Mesendoderm (in vitro differentiated cells): Measurements from ENCODE around the gene MYZAP.

Experiments
- DNase-seq: peaks from one replicate; pipeline ENCODE4 v3.0.0; 2013
- H2AK5ac ChIP-seq: 2 replicates; pipeline ENCODE4 v1.6.1; 2013; ENCODE audit warnings: low read length, inconsistent platforms
- H2BK120ac ChIP-seq: 2 replicates; pipeline ENCODE4 v1.6.1; 2013; ENCODE audit warnings: low read depth, mild to moderate bottlenecking, low read length, moderate library complexity, mixed read lengths
- H2BK15ac ChIP-seq: replicated peaks from 2 replicates; pipeline ENCODE4 v1.6.1; 2013; ENCODE audit warnings: low read depth, mild to moderate bottlenecking, moderate library complexity
- H2BK5ac ChIP-seq: 2 replicates; pipeline ENCODE4 v1.6.1; 2013; ENCODE audit warnings: low read length, inconsistent platforms
- H3K18ac ChIP-seq: 2 replicates; pipeline ENCODE4 v1.6.1; 2013; ENCODE audit warnings: mild to moderate bottlenecking, low read length, mixed read lengths
- H3K23ac ChIP-seq: one replicate; pipeline ENCODE4 v1.6.1; 2013; ENCODE audit warnings: low read length
- H3K27ac ChIP-seq: 2 replicates; pipeline ENCODE4 v1.5.1; 2013; ENCODE audit warnings: low read depth, mild to moderate bottlenecking, inconsistent platforms, low read length, moderate library complexity
- H3K27me3 ChIP-seq: 2 replicates; pipeline ENCODE4 v1.6.1; 2013; ENCODE audit warnings: low read length, control low read depth, mild to moderate bottlenecking, inconsistent platforms; ENCODE audit not compliant: insufficient read depth, poor library complexity
- H3K36me3 ChIP-seq: 2 replicates; pipeline ENCODE4 v1.6.1; 2013; ENCODE audit warnings: low read length, inconsistent platforms; ENCODE audit not compliant: control insufficient read depth, insufficient read depth
- H3K4ac ChIP-seq: one replicate; pipeline ENCODE4 v1.6.1; 2013; ENCODE audit warnings: low read depth, mild to moderate bottlenecking, low read length, moderate library complexity
- H3K4me1 ChIP-seq: 2 replicates; pipeline ENCODE4 v1.6.1; 2013; ENCODE audit warnings: low read depth, low read length, inconsistent platforms; ENCODE audit not compliant: control insufficient read depth
- H3K4me2 ChIP-seq: 2 replicates; pipeline ENCODE4 v1.6.1; 2013; ENCODE audit warnings: low read length
- H3K4me3 ChIP-seq: 2 replicates; pipeline ENCODE4 v1.5.1; 2013; ENCODE audit warnings: mild to moderate bottlenecking, low read length
- H3K56ac ChIP-seq: one replicate; pipeline ENCODE4 v1.6.1; 2013; ENCODE audit warnings: low read length
- H3K79me1 ChIP-seq: 2 replicates; pipeline ENCODE4 v1.6.1; 2013; ENCODE audit warnings: low read length, inconsistent platforms
- H3K79me2 ChIP-seq: 2 replicates; pipeline ENCODE4 v1.6.1; 2013; ENCODE audit warnings: mild to moderate bottlenecking, low read length; ENCODE audit not compliant: control insufficient read depth, insufficient read depth
- H3K9ac ChIP-seq: 2 replicates; pipeline ENCODE4 v1.6.1; 2013; ENCODE audit warnings: low read length, inconsistent platforms
- H4K5ac ChIP-seq: one replicate; pipeline ENCODE4 v1.6.1; 2013; ENCODE audit warnings: low read length
- H4K8ac ChIP-seq: one replicate; pipeline ENCODE4 v1.6.1; 2013; ENCODE audit warnings: low read depth, mild to moderate bottlenecking, control low read depth, low read length, moderate library complexity
- WGBS: extraction: QIAGEN DNeasy Blood & Tissue Kit; methylation state at CpG from one replicate; pipeline ENCODE4 v1.1.7; 2013; ENCODE audit warnings: low lambda C conversion rate, missing lambda C conversion rate; ENCODE audit not compliant: insufficient coverage; ENCODE audit errors: extremely low coverage; 5-methylcytosine and 5-hydroxymethylcytosine counted together

The MYZAP gene

DNA sequence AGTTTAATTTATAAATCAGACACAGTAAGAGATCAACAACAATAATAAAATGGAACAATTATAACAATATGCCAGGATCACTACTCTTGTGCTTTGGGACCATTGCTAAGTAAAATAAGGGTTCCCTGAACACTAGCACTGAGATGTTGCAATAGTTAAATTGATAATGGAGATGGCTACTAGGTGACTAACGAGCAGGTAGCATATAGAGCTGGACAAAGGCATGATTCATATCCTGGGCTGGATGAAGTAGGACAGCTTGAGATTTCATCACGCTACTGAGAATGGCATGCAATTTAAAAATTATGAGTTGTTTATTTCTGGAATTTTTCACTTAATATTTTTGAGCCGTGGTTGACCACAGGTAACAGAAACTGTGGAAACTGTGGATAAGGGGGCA is 20.7 kb upstream of the MYZAP start:
- Histone ChIP-seq H2BK5ac (no peak overlapping the region), H3K23ac (no peak overlapping the region), H3K36me3 (no peaks in the 10 kb centered on the region), H3K4ac (no peak overlapping the region), H2BK15ac (no peak overlapping the region), H3K27me3 (no peaks in the 10 kb centered on the region), H2AK5ac (no peak overlapping the region), H3K79me2 (no peaks in the 10 kb centered on the region), H3K56ac (no peak overlapping the region), H3K18ac (no peak overlapping the region), H3K4me3 (no peak overlapping the region), H3K27ac (no peak overlapping the region), H3K4me1 (no peaks in the 10 kb centered on the region), H4K5ac (no peak overlapping the region), H3K79me1 (no peaks in the 10 kb centered on the region), H3K9ac (no peak overlapping the region), H4K8ac (no peak overlapping the region), H2BK120ac (no peak overlapping the region), H3K4me2 (no peak overlapping the region)
- WGBS: no CpG with 5 or more reads among the region's 3 CpGs
- no peak for DNase-seq

DNA sequence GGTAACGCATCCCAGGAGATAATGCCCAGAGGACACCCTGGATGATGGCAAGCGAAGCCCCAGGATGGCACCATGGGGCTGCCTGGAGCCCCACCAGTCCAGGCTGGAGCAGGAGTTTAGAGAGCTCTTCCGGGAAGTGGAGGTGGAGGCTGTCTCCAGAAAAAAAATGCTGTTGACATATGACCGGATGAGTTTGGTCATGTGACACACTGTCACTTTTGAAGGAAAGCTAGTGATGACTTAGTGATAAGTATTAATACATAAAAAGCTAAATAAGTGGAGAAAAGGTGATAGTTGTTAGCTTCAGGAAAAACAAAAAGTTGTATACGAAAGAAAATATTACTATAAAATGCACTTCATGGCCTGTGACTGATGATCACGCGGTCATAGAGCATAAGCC is 20.0 kb upstream of the MYZAP start:
- Histone ChIP-seq H3K4me2 (no peak overlapping the region), H2BK15ac (no peak overlapping the region)
- no CpG with 5 or more reads among the region's 7 CpGs for WGBS

DNA sequence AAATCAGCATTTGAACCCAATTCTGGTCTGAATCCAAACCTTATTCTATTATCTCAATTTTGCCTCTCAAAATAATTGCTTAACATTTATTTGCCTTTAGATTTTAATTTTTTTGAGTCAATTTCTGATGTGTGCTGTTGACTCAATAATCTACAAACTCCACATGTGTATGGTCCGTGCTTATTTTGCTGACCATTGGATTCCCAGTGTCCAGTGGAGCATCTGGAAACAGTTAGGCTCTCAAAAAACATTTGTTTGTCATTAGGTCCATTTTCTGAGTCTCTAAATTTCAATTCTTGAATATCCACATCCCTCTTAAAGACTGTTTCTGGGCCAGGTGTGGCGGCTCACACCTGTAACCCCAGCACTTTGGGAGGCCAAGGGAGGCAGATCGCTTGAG is 19.2 kb upstream of the MYZAP start:
- H3K9ac ChIP-seq: no peak overlapping the region
- no peak for DNase-seq
- no peaks in the 10 kb centered on the region for H3K79me1 ChIP-seq
- no peaks in the 10 kb centered on the region for H3K4me1 ChIP-seq
- no peak overlapping the region for H2AK5ac ChIP-seq
- H3K4me2 ChIP-seq: no peak overlapping the region
- H4K5ac ChIP-seq: no peak overlapping the region
- H3K36me3 ChIP-seq: no peaks in the 10 kb centered on the region
- H3K18ac ChIP-seq: no peak overlapping the region
- no peak overlapping the region for H2BK15ac ChIP-seq
- H4K8ac ChIP-seq: no peak overlapping the region
- no peak overlapping the region for H3K56ac ChIP-seq
- no peak overlapping the region for H3K27ac ChIP-seq
- WGBS: no CpG with 5 or more reads among the region's 3 CpGs
- no peak overlapping the region for H2BK120ac ChIP-seq
- H3K27me3 ChIP-seq: no peaks in the 10 kb centered on the region
- no peak overlapping the region for H3K23ac ChIP-seq
- H3K79me2 ChIP-seq: no peaks in the 10 kb centered on the region
- no peak overlapping the region for H2BK5ac ChIP-seq
- H3K4ac ChIP-seq: no peak overlapping the region
- no peak overlapping the region for H3K4me3 ChIP-seq

More for the DNA sequence above, 20.0 kb upstream of the MYZAP start:
- no peaks in the 10 kb centered on the region for H3K27me3 ChIP-seq
- H4K8ac ChIP-seq: no peak overlapping the region
- no peaks in the 10 kb centered on the region for H3K4me1 ChIP-seq
- no peaks in the 10 kb centered on the region for H3K79me2 ChIP-seq
- no peak overlapping the region for H3K56ac ChIP-seq
- no peak overlapping the region for H3K18ac ChIP-seq
- no peak overlapping the region for H4K5ac ChIP-seq
- no peak overlapping the region for H3K4me3 ChIP-seq
- H2BK5ac ChIP-seq: no peak overlapping the region
- H3K36me3 ChIP-seq: no peaks in the 10 kb centered on the region
- no peaks in the 10 kb centered on the region for H3K79me1 ChIP-seq
- H3K4ac ChIP-seq: no peak overlapping the region
- DNase-seq: no peak
- no peak overlapping the region for H2BK120ac ChIP-seq
- H3K23ac ChIP-seq: no peak overlapping the region
- no peak overlapping the region for H3K9ac ChIP-seq
- no peak overlapping the region for H3K27ac ChIP-seq
- H2AK5ac ChIP-seq: no peak overlapping the region

DNA sequence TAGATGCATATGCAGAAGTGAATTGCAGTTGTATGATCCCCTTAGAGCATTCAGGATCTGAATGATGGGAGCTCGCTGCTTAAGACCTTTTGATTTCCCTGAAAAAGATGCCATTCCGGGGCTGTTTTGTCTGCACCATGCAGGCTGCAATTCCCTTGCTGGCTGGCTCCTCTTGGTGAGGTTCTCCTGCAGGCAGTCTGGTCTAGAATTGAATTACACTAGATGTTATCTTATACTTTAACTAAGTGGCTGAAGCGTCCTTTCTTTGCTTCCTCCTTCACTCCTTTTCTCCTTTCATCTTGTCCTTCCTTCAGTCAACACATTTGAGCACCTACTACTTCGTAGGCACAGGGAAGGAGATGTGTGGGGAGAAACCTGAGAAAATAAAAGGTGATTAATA is 18.6 kb upstream of the MYZAP start:
- Histone ChIP-seq H3K4me1 (no peaks in the 10 kb centered on the region), H3K18ac (no peak overlapping the region), H3K36me3 (no peaks in the 10 kb centered on the region), H3K27me3 (no peaks in the 10 kb centered on the region), H3K79me1 (no peaks in the 10 kb centered on the region), H4K5ac (no peak overlapping the region), H3K4ac (no peak overlapping the region), H3K23ac (no peak overlapping the region), H4K8ac (no peak overlapping the region), H3K4me2 (no peak overlapping the region), H2AK5ac (no peak overlapping the region), H3K27ac (no peak overlapping the region), H3K9ac (no peak overlapping the region), H2BK15ac (no peak overlapping the region), H2BK5ac (no peak overlapping the region), H2BK120ac (no peak overlapping the region), H3K56ac (no peak overlapping the region), H3K4me3 (no peak overlapping the region), H3K79me2 (no peaks in the 10 kb centered on the region)
- no peak for DNase-seq
- no CpG with 5 or more reads among the region's 4 CpGs for WGBS

DNA sequence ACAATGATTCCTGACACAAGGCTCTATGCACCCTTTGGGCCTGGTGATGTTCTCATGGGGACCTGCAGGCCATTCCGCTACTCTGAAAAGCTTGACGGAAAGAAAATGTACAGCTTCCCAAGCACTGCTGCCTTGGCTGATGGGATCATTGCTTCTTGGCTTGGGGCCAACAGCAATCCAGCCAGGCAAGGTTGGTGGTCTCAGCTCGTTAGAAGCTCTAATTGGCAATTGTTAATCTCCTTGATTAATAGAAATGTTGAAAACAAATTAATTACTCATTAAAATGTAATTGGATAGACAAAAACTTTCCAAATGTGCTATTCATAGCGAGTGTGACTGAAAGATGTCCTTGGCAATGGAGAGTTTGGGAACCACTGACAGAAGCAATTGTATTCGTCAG is 16.3 kb upstream of the MYZAP start:
- H4K5ac ChIP-seq: no peak overlapping the region
- no peak overlapping the region for H3K27ac ChIP-seq
- H3K36me3 ChIP-seq: no peaks in the 10 kb centered on the region
- no peak overlapping the region for H3K23ac ChIP-seq
- no peaks in the 10 kb centered on the region for H3K79me2 ChIP-seq
- H3K79me1 ChIP-seq: no peaks in the 10 kb centered on the region
- H3K56ac ChIP-seq: no peak overlapping the region
- no peak overlapping the region for H3K18ac ChIP-seq
- H3K27me3 ChIP-seq: no peaks in the 10 kb centered on the region
- H3K4me2 ChIP-seq: no peak overlapping the region
- no peak overlapping the region for H4K8ac ChIP-seq
- no peak overlapping the region for H2BK15ac ChIP-seq
- H2BK5ac ChIP-seq: no peak overlapping the region
- DNase-seq: no peak
- H3K4ac ChIP-seq: no peak overlapping the region
- no CpG with 5 or more reads among the region's 5 CpGs for WGBS
- no peak overlapping the region for H3K4me3 ChIP-seq
- no peaks in the 10 kb centered on the region for H3K4me1 ChIP-seq
- H2BK120ac ChIP-seq: no peak overlapping the region
- no peak overlapping the region for H3K9ac ChIP-seq
- no peak overlapping the region for H2AK5ac ChIP-seq

DNA sequence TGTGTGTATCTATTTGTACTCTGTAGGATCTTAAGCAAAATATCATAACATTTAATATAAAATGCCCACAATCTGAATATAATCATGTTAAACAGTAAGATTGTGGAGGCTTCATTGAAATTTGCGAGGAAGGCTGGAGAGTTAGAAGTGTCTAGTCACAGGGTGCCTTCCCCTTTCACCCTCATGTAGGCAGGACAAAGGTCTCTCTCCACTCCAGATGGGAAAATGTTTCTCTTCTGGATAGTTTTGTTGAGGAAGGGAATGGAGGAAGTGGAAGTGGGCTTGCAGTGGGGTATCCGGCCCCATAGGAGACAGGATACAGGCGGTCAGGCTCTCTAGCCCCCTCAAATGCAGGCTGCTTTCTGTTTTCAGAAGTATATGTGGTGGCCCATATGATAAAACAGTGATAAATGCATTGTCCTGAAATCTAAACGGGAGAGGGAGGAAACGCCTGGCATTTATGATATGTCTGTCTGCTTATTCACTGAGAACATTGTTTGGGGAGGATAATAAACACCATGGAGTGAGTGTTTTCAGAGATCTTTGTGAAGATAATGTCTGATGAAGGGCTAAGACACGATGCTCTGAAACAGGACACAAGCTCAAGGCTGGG is 13.3 kb upstream of the MYZAP start:
- no peaks in the 10 kb centered on the region for H3K36me3 ChIP-seq
- no peak overlapping the region for H2BK5ac ChIP-seq
- H3K18ac ChIP-seq: no peak overlapping the region
- H2BK120ac ChIP-seq: no peak overlapping the region
- WGBS: no CpG with 5 or more reads among the region's 6 CpGs
- no peaks in the 10 kb centered on the region for H3K79me2 ChIP-seq
- no peak overlapping the region for H3K9ac ChIP-seq
- H3K27ac ChIP-seq: no peak overlapping the region
- no peak overlapping the region for H4K8ac ChIP-seq
- no peak overlapping the region for H4K5ac ChIP-seq
- no peak overlapping the region for H3K4ac ChIP-seq
- H3K56ac ChIP-seq: no peak overlapping the region
- no peak overlapping the region for H2AK5ac ChIP-seq
- no peak overlapping the region for H3K4me3 ChIP-seq
- no peaks in the 10 kb centered on the region for H3K27me3 ChIP-seq
- H3K4me1 ChIP-seq: no peaks in the 10 kb centered on the region
- DNase-seq: no peak
- H3K79me1 ChIP-seq: no peaks in the 10 kb centered on the region
- no peak overlapping the region for H3K4me2 ChIP-seq
- no peak overlapping the region for H3K23ac ChIP-seq
- H2BK15ac ChIP-seq: no peak overlapping the region
